Transverse colon (tissue), 4 donors: ENCODE data around the gene HBG2. TPM values are rescaled to one million over a fixed set of nuclear protein-coding genes. Genes with fewer than 3 reads are reported as not detected.

Experiments used
- DNase-seq: peaks from one replicate; pipeline ENCODE4 v3.0.0-alpha.2; 2019
- H3K27ac ChIP-seq, 4 donors: fragments of 200-600 bp; sonication (generic); 2 replicates each; pipeline ENCODE4 v1.5.1; 2016 to 2018; ENCODE audit warnings: inconsistent platforms in 4 of 4
- H3K27me3 ChIP-seq: fragments of 200-600 bp; sonication (generic); 2 replicates; pipeline ENCODE4 v1.5.1; 2017; ENCODE audit warnings: inconsistent platforms
- H3K36me3 ChIP-seq, 4 donors: fragments of 200-600 bp; sonication (generic); 2 replicates each; pipeline ENCODE4 v1.5.1; 2017 to 2019; ENCODE audit warnings: inconsistent platforms in 4 of 4
- H3K4me1 ChIP-seq, 4 donors: fragments of 200-600 bp; sonication (generic); 2 replicates each; pipeline ENCODE4 v1.5.1; 2017 to 2020; ENCODE audit warnings: inconsistent platforms in 4 of 4
- H3K4me3 ChIP-seq, 4 donors: fragments of 200-600 bp; sonication (generic); 1 replicate in 1 of 4; 2 replicates in 3 of 4; pipeline versions ENCODE4 v1.5.1 to v1.6.1; 2017 to 2019; ENCODE audit warnings: inconsistent platforms in 4 of 4
- H3K9me3 ChIP-seq, 2 donors: fragments of 200-600 bp; sonication (generic); 2 replicates each; pipeline ENCODE4 v1.5.1; 2017 to 2019; ENCODE audit warnings: inconsistent platforms in 2 of 2
- EP300 ChIP-seq: sonication (generic); formaldehyde crosslinking; IDR thresholded peaks from one replicate; pipeline ENCODE4 v1.6.1; 2017; ENCODE audit warnings: antibody characterized with exemption, low read depth
- POLR2A ChIP-seq: fragments of 450-650 bp; IDR thresholded peaks from one replicate; pipeline ENCODE4 v1.6.1; 2016; ENCODE audit warnings: antibody characterized with exemption, mild to moderate bottlenecking, moderate library complexity
- POLR2AphosphoS5 ChIP-seq, 3 donors: sonication (generic); formaldehyde crosslinking; IDR thresholded peaks; one replicate each; pipeline ENCODE4 v1.6.1; 2016; ENCODE audit warnings: antibody characterized with exemption in 3 of 3
- WGBS, 2 donors: methylation state at CpG; one replicate each; pipeline ENCODE4 v1.1.5; 2018; ENCODE audit warnings: low coverage in 1 of 2; 5-methylcytosine and 5-hydroxymethylcytosine counted together
- in situ Hi-C, 4 donors: fragments of 200-750 bp; cut with MboI; loops; one replicate each; pipeline versions ENCODE4 v1.15.0 to v1.15.1; 2017; ENCODE audit warnings: low sequenced_read_pairs in 3 of 4, low pct_ligation_motif_present in 1 of 4, low pct_unique_long_range_greater_than_20kb in 1 of 4
- intact Hi-C: fragments of 100-400 bp; cut with DNase I; formaldehyde crosslinking; loops from one replicate; pipeline ENCODE4 v1.15.1; 2023; ENCODE audit warnings: low total_unique reads
- total RNA-seq, 4 donors: library from RNA; depleted of rRNA; stranded (reverse); fragments of >200 nt; gene quantifications; one replicate each; pipeline ENCODE4 v1.1.0, GENCODE V29; 2016
- TF ChIP-seq, protein P1 (sequence below), 5 experiments: fragments of 200-600 bp in 3 of 5; fragments of 450-650 bp in 2 of 5; sonication (generic) in 3 of 5; IDR thresholded peaks; 1 replicate in 2 of 5; 2 replicates in 3 of 5; pipeline ENCODE4 v1.5.1; 2016 to 2017; ENCODE audit warnings: antibody characterized with exemption in 5 of 5, inconsistent platforms in 3 of 5, mild to moderate bottlenecking in 2 of 5, moderate library complexity in 1 of 5

The HBG2 gene
- total RNA-seq, 4 donors from 2014 or later = not detected

DNA sequence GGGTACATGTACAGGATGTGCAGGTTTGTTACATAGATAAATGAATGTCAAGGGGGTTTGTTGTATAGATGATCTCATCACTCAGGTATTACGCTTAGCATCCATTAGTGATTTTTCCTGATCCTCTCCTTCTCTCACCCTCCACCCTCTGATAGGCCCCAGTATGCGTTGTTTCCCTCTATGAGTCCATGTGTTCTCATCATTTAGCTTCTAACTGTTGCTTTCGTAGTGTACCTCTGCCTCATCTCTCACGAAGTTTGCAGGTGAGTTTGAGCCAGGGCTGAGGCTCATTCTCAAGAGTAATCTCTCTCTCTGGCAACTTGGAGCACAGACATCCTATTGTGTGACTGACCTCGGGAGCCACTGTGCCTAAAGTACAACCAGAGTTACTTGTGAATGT, 19.8 kb upstream of the HBG2 start:
- 74 to 75% methylated on average over 3 to 5 of the region's 5 CpGs for WGBS, 2 donors
- Histone ChIP-seq H3K9me3 (no peaks in the 10 kb centered on the region), H3K27me3 (no peaks in the 10 kb centered on the region), H3K27ac (no peak overlapping the region), H3K36me3 (no peaks in the 10 kb centered on the region), H3K4me3 (no peak overlapping the region), H3K4me1 (no peaks in the 10 kb centered on the region)
- in situ Hi-C loops (no loop called here), intact Hi-C loops (no loop called here)
- no peak for DNase-seq
- TF ChIP-seq POLR2A = no peak
- TF ChIP-seq EP300 = no peak
- TF ChIP-seq POLR2AphosphoS5 (IDR thresholded peaks at IDR 0.05) = no peak
- TF ChIP-seq, protein P1, sequence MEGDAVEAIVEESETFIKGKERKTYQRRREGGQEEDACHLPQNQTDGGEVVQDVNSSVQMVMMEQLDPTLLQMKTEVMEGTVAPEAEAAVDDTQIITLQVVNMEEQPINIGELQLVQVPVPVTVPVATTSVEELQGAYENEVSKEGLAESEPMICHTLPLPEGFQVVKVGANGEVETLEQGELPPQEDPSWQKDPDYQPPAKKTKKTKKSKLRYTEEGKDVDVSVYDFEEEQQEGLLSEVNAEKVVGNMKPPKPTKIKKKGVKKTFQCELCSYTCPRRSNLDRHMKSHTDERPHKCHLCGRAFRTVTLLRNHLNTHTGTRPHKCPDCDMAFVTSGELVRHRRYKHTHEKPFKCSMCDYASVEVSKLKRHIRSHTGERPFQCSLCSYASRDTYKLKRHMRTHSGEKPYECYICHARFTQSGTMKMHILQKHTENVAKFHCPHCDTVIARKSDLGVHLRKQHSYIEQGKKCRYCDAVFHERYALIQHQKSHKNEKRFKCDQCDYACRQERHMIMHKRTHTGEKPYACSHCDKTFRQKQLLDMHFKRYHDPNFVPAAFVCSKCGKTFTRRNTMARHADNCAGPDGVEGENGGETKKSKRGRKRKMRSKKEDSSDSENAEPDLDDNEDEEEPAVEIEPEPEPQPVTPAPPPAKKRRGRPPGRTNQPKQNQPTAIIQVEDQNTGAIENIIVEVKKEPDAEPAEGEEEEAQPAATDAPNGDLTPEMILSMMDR (IDR thresholded peaks at IDR 0.05) = no peak

DNA sequence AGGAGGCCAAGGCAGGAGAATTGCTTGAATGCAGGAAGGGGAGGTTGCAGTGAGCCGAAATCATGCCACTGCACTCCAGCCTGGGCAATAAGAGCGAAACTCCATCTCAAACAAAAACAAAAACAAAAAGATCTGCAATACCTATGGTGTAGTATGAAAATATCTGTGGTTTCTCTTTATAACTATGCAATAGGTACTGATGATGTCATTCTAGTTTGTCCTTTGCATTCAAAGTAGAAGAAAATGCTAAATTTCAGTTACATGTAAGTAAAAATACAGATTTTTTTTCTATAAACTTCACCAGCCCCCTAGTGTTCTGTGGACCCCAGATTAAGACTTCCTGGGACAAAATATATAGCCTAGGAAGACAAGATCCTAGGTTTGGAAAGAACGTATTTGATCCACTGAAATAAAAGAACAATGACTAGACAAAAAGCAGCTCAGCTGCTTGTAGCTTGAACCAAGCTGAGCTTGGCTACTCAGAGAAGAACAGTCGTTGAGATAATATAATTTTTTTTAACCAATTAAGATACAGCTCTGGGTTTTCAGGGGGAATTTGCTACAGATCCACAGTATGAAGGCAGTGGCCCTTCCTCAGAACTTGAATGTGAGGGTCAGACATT, 17.9 kb upstream of the HBG2 start:
- no peaks in the 10 kb centered on the region for H3K9me3 ChIP-seq
- no peak overlapping the region for H3K27ac ChIP-seq
- TF ChIP-seq POLR2AphosphoS5 (IDR thresholded peaks at IDR 0.05) = no peak
- TF ChIP-seq POLR2A = no peak
- TF ChIP-seq, protein P1 (IDR thresholded peaks at IDR 0.05) = no peak
- in situ Hi-C loops = no loop called here
- H3K4me1 ChIP-seq = no peaks in the 10 kb centered on the region
- H3K36me3 ChIP-seq = no peaks in the 10 kb centered on the region
- WGBS, 2 donors = 36 to 71% methylated on average over 4 of the region's 4 CpGs
- DNase-seq = no peak
- H3K27me3 ChIP-seq = no peaks in the 10 kb centered on the region
- intact Hi-C loops = no loop called here
- H3K4me3 ChIP-seq = no peak overlapping the region

DNA sequence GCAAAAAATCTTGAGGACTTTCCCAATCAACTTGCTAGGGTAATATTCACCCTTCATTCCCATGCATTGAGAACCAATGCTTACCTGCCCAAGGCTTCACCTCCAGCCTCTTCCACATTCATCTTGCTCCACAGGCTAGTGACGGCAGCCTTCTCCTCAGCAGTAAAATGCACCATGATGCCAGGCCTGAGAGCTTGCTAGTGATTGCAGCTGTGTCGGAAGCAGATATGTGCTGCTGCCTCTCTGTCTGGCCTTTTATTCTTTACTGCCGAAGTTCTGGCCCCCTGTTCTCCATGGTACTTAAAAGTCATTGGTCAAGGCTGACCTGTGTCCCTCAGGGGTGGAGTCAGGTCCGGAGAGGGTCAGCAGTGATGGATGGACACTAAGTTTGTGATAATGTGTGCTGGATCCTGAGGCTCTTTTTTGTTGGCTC, 15.2 kb upstream of the HBG2 start, which contains the start of gene HBE1:
Gene HBE1 (minus strand): TSS at position 231 of the 433 bp plus-strand sequence. CDS start 55 bp downstream, at position 176.
- TF ChIP-seq EP300 (no peak), POLR2AphosphoS5 (IDR thresholded peaks at IDR 0.05) (no peak), POLR2A (no peak)
- WGBS, 2 donors = 72 to 82% methylated on average over 3 to 4 of the region's 4 CpGs
- no peak for DNase-seq

DNA sequence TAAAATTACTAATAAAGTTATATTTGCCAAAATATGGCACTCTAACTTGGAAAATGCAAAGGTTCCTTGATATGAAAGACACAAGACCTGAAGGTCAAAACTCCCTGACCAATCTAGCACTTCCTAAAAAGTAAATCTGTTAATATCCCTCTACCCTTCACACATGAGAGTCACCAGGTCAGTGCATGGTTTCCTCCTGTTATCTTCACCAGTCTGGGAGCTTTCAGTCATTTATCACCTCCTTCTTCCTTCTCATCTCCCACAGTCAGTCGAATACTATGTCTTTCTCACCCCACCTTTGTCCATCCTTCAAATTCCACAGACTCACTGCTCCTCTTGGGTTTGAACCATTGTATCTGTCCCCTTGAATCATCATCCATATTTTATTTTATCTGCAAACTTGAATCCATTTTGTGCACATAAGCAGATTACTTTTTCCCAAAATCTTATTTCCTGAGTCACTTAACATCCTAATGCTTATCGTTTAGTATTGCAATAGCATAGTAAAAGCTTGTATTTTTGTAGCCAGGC, 12.5 kb upstream of the HBG2 start:
- Histone ChIP-seq H3K4me3 (no peak overlapping the region), H3K9me3 (no peaks in the 10 kb centered on the region), H3K4me1 (no peaks in the 10 kb centered on the region), H3K36me3 (no peaks in the 10 kb centered on the region), H3K27ac (no peak overlapping the region), H3K27me3 (no peaks in the 10 kb centered on the region)
- DNase-seq = no peak
- in situ Hi-C loops (no loop called here), intact Hi-C loops (no loop called here)
- WGBS, 2 donors = 81 to 85% methylated on average over 2 of the region's 2 CpGs
- no peak for TF ChIP-seq EP300
- no peak for TF ChIP-seq POLR2AphosphoS5 (IDR thresholded peaks at IDR 0.05)

More for the DNA sequence above, 15.2 kb upstream of the HBG2 start, which contains the start of gene HBE1:
- Histone ChIP-seq H3K4me3 (no peak within 1 kb of the TSS), H3K36me3 (no peaks in the 10 kb centered on the region), H3K27me3 (no peaks in the 10 kb centered on the region), H3K9me3 (no peaks in the 10 kb centered on the region), H3K4me1 (no peaks in the 10 kb centered on the region), H3K27ac (no peak within 1 kb of the TSS)
- in situ Hi-C loops = no loop called here
- intact Hi-C loops = no loop called here

DNA sequence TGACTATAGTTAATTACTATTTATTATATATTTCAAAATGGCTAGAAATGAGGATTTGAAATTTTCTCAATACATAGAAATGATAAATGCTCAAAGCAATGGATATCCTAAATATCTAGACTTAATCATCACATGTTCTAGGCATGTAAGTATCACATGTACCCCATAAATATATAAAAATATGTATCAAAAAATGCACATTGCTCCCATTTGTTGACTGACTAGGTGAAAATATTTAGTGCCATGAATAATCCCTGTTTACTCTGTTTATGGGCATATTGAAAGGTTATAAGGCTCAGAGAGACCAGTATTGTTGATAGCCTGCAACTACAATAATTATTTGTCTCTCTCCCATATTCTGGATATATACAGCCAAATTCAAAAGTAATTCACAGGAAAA, 12.0 kb upstream of the HBG2 start:
- H3K4me1 ChIP-seq = no peaks in the 10 kb centered on the region
- no peaks in the 10 kb centered on the region for H3K36me3 ChIP-seq
- H3K27me3 ChIP-seq = no peaks in the 10 kb centered on the region
- in situ Hi-C loops = no loop called here
- TF ChIP-seq POLR2A (no peak), EP300 (no peak)
- TF ChIP-seq, protein P1 (IDR thresholded peaks at IDR 0.05) = no peak
- intact Hi-C loops = no loop called here
- H3K4me3 ChIP-seq = no peak overlapping the region
- H3K9me3 ChIP-seq = no peaks in the 10 kb centered on the region
- no peak for DNase-seq
- H3K27ac ChIP-seq = no peak overlapping the region
